HG03469 (cell line): ENCODE measurements around the gene OST4.

Experiments
- ATAC-seq: cut with Tn5 transposase; IDR thresholded peaks from one replicate; pipeline ENCODE4 v1.9.1; 2021; ENCODE audit warnings: mild to moderate bottlenecking, moderate library complexity, moderate number of reproducible peaks; ENCODE audit not compliant: unreplicated experiment

OST4 gene

GRCh38 chr2:27027211-27027651, 44.2 kb downstream of the OST4 start:
- no peak for ATAC-seq

- no peak for ATAC-seq
These were observed 45.3 kb downstream of the OST4 start for GRCh38 chr2:27025861-27026851.

GRCh38 chr2:27025281-27025800, 46.1 kb downstream of the OST4 start:
- no peak for ATAC-seq

- ATAC-seq: no peak
These were observed 46.6 kb downstream of the OST4 start for GRCh38 chr2:27024812-27025211.

GRCh38 chr2:27024188-27024587, 47.3 kb downstream of the OST4 start:
- no peak for ATAC-seq

GRCh38 chr2:27023740-27024139, 47.7 kb downstream of the OST4 start:
- ATAC-seq: no peak

- no peak for ATAC-seq
These were observed 50.0 kb downstream of the OST4 start for GRCh38 chr2:27021253-27022049.
